Measurements from ENCODE around the gene SSBP2.

DNA sequence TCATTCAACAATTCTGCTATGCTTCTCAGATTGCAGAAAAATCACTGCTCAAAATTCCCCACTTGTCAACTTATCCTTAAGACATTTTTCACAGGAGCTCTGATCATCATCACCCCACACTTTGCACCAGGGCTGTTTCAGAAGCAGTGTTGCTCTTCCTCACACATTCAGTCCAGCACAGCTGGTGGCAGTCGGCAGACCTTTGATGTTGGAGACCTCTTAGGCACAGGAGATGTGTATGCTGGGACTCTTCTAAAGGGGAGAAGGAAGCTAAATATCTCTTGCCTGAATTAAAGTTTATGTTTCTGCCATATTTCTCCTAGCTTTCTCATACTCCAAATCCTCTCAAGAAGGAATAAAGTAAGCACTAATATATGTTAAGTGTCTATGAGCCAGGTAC, 44.8 kb upstream of the SSBP2 start:
- TF ChIP-seq CTCF (IDR thresholded peaks at IDR 0.05): no peak
- TF ChIP-seq POLR2A (IDR thresholded peaks at IDR 0.05): no peak

Measured in thyroid gland (tissue), 4 donors.